ENCODE results near the gene MRPL12. TPM values are rescaled to one million over a fixed set of nuclear protein-coding genes. Genes with fewer than 3 reads are reported as not detected.
A peak's percentile ranks its signal among the peaks of the same experiment; 100 is the strongest.

MRPL12 gene
- total and polyA plus RNA-seq, 9 of the 15 experiments (the other 6 are each of a cell fraction or from before 2014, with no cell fraction given): 0.94 to 338 (median 100) TPM

- TF ChIP-seq HDAC6 (IDR thresholded peaks at IDR 0.05; ENCODE audit: low read depth, low read length) (no peak), ATF6 (CRISPR knock-in tag; IDR thresholded peaks at IDR 0.05) (peak; percentile 60; the same call in 1 of the 2 replicates), FIP1L1 (IDR thresholded peaks at IDR 0.05; ENCODE audit: low read depth, low read length, poor library complexity, severe bottlenecking) (no peak), AFF1 (IDR thresholded peaks at IDR 0.05; ENCODE audit: low read depth in 1 of 2, partially characterized antibody in 2 of 2) (no peak), ZNF717 (CRISPR knock-in tag; IDR thresholded peaks at IDR 0.05) (no peak), KAT7 (CRISPR knock-in tag; IDR thresholded peaks at IDR 0.05; ENCODE audit: borderline replicate concordance) (no peak), SMARCE1 (IDR thresholded peaks at IDR 0.05) (0 out of 2 replicates have a peak, but pooled peaks have one; percentile 31), HDAC8 (tag; IDR thresholded peaks at IDR 0.05) (no peak), HNRNPH1 (optimal IDR thresholded peaks at IDR 0.05; ENCODE audit: low read depth, low read length) (no peak), KLF10 (CRISPR knock-in tag; IDR thresholded peaks at IDR 0.05) (no peak), ZNF445 (CRISPR knock-in tag; IDR thresholded peaks at IDR 0.05; ENCODE audit: low read depth) (no peak), GTF2B (IDR thresholded peaks at IDR 0.05; ENCODE audit: extremely low read depth, insufficient read length) (no peak), SAP30 (IDR thresholded peaks at IDR 0.05; ENCODE audit: borderline replicate concordance, insufficient read depth, low read depth, low read length, poor library complexity, severe bottlenecking) (peak; percentile 62), SMAD1 (IDR thresholded peaks at IDR 0.05; ENCODE audit: low read depth, low read length, partially characterized antibody) (no peak), XRCC4 (IDR thresholded peaks at IDR 0.05; ENCODE audit: extremely low read depth, insufficient read depth, insufficient read length) (no peak), SPI1 (IDR thresholded peaks at IDR 0.05; ENCODE audit: borderline replicate concordance, low read depth, low read length) (peak; percentile 49; the same call in 1 of the 2 replicates)
These were observed 20.0 kb upstream of the MRPL12 start (continued) for GRCh38 chr17:81683208-81683583.
